NOMO-1 treated with dmso at 0.1 percent for 144 hours (cell line): ENCODE data around the gene PTPRN2.
"Not testable (repeated sequence)": the region's sequence is repeated elsewhere in the genome, so short reads cannot be mapped to it uniquely, and the experiment has no call there.

Experiments used
- DNase-seq: peaks from one replicate; lab custom pipeline; 2025; ENCODE audit not compliant: unreplicated experiment; lab: John Stamatoyannopoulos, UW

PTPRN2 gene

DNA sequence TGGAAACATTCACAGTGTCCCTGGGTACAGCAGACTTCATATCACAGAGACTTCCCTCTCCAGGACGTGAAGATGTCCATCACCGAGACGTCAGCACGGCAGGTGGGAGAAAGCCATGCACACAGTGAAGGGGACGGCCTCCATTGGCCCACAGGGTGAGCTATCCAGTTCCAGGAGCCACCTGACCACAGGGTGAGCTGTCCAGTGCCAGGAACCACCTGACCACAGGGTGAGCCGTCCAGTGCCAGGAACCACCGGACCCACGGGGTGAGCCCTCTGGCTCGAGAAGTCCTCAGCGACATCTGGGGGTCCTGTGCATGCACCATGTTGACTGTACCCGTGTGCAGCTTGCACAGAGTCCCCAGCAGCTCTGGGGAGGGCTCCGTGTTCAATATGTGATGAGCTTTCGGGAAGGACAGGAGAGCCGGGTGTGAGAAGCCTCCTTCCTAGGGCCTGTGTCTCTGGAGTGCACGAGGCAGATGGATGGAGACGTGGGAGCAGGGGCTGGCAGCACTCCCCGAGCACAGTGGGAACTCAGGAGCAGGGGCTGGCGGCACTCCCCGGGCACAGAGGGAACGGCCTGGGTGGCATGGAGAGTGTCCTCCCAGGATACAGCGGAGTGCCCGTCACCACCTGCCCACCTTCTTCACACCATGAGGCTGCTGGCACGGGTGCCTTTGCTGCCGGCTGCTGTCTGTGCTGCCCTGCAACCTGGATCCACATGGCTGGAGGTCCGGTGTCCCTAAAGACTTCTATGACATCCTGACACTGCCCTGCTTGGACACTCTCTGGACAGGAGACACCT lies 634.6 kb downstream of the PTPRN2 start:
- DNase-seq, result no peak

DNA sequence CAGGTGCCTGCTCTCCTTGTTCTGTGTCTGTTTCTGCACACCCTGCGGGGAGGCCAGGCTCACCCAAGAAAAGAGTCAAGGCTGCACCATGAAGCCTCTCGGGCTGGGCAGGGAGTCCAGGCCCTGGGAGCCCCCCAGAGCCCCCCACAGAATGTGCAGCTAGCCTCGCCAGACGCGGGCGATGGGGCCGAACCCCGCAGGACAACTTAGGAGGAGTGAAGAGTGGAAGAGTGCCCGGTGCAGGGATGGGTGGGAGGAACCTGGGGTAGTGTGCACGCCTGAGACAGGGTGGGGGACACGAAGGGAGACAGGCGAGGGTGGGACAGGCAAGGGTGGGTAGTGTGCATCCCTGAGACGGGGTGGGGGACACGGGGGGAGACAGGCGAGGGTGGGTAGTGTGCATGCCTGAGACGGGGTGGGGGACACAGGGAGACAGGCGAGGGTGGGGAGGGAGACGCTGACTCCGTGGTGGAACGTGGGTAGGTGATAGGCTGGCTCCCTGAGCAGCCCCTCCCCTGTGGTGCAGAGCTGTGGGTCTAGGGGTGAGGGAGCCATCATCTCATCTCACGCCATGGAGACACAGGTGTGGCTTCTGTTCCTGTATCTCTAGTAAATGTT lies 635.5 kb downstream of the PTPRN2 start:
- no peak for DNase-seq

DNA sequence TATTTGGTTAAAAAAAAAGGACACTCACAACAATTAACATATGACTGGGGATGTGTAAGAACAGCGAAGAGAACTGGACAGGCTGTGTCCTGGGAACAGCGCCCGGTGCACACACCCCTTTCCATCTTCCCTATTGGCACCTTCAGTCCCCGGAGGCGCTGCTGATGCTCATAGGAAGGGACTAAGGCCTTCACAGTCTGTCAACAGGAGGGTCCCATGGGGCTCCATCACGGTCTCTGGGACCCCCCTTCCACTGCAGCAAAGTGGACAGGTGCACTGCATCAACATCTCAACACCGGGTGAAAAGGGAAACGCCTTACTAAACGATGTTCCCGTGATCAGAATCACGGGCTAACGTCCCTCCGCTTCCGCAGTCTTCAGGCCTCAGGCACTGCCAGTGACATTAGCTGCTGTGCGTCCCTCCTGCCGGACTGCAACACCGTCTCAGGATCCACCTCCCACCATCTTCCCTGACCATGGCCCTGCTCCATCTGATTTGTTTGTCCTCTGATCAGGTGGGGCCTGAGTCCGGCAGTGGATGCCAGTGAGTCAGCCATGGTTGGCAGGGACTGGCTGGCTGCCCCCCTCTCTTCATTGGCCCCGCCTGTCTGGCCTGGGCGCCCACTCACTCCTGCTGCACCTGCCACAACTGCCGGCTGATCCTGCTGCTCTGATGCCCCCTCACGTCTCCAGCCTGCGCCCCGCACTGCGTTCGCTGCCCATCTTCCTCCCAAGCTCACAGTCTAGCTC lies 636.1 kb downstream of the PTPRN2 start:
- no peak for DNase-seq

DNA sequence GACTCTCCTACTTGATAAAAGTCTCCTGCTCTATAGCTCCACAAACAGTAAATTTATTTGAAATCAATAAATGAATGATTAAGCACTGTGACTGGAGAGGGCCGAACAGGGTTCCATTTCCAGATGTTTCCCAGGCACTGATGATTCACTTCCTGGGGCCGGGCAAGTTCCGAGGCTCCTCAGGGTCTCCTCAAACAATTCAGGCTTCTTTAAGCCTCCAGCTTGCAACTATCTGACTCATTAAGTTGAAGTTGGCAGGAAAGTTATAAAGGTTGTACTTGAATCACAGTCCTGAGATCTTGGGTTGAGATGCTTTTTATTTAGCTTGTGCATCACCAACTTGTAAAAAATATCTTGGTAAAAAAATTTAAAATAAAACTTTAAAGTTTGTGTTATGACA lies 637.9 kb downstream of the PTPRN2 start:
- no peak for DNase-seq

DNA sequence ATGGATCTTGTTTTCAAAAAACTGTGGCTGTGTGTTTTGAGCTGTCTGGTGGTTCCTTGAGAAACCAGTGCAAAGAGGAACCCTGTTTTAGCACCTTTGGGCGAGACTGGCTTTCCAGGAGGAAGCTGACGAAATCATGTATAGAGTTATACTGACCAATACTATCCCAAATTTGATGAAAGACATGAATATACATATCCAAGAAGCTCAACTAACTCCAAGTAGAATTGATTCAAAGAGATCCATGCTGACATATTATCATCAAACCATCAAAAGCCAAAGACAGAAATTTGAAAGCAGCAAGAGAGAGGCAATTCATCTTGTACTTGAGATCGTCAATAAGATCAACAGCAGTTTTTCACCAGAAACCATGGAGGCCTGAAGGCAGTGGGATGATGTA lies 640.1 kb downstream of the PTPRN2 start:
- no peak for DNase-seq

DNA sequence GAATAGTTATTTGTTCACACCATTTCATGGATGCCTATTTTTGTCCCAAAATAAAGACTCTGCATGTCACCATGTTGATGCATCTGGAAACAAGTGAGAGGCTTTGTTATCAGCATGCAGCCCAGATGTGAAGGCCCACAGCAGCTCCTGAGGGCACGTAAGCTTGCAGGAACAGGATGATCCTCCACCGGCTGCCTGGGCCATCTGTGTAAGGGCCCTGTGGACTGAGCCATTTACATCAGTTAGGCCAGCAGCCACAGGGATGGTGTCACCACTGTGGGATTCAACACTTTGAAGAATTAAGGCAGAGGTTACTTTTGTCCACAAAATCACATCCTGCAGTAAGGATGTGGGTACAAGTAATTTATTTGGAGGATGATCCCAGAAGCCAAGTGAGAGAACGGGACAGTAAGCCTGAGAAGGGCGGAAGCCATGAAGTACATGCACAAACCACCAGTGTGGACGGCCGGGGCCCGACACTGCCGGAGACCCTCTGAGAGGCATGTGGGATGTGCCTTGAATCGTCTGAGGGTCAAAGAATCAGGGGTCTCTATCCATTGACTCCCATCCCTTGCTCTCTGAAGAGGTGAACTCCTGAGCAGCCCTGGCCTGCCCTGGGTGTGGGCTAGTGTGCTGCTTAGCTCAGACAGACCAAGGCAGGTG lies 641.1 kb downstream of the PTPRN2 start:
- no peak for DNase-seq

DNA sequence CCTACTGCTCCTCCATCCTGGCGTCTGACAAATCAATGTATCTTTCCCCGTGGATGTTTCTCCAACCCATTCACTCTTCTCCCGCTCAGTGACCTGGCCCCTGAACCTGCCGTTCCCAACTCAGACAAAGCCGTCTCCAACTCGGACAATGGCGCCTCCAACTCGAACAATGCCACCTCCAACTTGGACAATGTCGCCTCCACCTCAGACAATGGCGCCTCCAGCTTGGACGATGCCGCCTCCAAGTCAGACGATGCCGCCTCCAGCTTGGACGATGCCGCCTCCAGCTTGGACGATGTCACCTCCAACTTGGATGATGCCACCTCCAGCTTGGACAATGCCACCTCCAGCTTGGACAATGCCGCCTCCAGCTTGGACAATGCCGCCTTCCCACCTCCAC lies 642.2 kb downstream of the PTPRN2 start:
- no peak for DNase-seq

DNA sequence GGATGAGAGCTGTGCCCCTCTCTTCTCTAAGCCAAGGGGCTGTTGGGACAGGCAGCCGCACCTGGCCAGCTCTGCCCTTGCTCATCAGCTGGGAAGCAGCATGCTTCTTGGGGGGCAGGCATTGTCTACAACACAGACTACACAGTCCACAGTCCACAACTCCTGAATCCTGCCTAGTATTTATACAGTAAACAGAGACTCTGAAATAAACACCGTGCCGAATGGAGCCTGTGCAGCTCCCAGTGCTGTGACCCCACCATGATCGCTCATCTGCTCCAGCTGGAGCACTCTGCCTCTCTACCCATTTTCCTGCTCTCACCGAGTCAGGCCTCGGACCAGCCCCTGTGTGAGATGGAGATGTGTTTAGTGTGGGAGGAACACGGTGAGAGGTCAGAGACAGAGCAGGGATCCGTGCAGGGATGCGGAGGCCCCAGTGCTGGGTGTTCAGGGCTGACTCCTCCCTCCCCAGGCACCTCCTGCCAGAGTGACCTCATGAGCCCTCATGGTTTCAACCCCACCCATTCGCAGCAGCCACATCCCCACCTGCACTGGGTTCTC lies 642.8 kb downstream of the PTPRN2 start:
- no peak for DNase-seq

DNA sequence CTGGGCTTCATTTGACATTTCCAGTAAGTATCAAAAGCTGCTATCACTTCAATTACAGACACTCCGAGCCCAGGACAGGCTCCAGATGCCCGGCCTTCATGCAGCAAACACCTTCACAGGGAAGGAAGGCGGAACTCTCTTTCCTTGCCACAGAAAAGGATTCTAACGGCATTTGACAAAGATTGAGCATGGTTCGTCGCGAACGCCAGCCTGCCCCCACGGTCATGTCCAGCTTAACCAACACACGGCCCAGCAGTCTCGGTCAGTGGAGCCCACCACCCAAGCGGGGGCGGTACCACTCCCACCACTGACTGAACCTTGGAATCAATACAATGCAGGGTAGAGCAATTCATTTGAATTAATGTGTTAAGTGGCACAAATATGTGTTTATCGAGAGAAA lies 643.6 kb downstream of the PTPRN2 start:
- no peak for DNase-seq

DNA sequence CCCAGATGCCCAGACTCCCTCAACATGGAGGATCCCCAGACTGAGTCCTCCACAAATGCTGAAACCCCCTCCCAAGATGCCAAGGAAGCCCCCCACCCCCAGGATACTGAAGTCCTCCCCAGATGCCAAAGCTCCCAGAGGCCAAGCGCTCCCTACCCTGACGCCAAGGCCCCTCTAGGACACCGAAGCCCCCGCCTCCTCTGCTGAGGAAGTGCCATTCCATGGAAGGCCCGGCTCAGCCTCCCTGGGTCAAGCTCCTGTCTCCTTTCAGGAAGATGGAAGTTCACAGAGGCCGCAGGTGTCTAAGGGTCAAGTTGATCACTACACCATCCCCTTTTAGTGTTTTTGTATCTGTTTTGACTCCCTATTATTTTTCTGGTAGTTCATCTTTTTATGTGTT lies 644.1 kb downstream of the PTPRN2 start:
- DNase-seq, result no peak

DNA sequence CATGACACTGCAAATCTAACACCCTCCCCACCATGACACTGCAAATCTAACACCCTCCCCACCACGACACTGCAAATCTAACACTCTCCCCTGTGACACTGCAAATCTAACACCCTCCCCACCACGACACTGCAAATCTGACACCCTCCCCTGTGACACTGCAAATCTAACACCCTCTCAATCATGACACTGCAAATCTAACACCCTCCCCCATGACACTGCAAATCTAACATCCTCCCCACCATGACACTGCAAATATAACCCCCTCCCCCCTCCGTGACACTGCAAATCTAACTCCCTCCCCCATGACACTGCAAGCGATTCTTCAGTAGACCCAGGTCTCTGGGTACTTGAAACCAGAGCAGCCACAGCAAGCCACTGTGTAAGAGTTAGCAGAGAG lies 646.4 kb downstream of the PTPRN2 start:
- DNase-seq, result no peak

DNA sequence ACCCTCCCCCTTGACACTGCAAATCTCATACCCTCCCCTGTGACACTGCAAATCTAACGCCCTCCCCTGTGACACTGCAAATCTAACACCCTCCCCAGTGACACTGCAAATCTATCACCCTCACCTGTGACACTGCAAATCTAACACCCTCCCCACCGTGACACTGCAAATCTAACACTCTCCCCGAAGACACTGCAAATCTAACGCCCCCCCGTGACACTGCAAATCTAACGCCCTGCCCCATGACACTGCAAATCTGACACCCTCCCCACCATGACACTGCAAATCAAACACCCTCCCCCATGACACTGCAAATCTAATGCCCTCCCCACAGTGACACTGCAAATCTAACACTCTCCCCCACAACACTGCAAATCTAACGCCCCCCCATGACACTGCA lies 647.1 kb downstream of the PTPRN2 start:
- DNase-seq, result no peak

DNA sequence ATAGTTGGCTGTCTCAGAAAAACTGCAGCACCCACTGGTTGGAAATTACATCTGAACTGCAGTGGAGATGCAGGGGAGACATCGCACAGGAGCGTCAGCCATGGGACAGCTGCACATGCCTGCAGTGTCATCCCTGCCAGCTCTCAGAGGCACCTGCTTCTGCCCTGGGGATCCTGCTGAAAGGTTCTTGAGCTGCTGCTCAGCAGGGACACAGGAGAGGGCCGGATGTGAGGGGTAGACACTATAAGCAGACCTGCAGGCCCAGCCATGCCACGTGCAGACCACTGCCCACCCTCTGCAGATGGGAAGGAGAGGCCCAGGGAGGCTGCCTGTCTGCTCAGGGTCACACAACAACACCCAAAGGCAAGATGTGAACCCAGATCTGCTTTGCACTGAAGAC lies 649.4 kb downstream of the PTPRN2 start:
- no peak for DNase-seq

DNA sequence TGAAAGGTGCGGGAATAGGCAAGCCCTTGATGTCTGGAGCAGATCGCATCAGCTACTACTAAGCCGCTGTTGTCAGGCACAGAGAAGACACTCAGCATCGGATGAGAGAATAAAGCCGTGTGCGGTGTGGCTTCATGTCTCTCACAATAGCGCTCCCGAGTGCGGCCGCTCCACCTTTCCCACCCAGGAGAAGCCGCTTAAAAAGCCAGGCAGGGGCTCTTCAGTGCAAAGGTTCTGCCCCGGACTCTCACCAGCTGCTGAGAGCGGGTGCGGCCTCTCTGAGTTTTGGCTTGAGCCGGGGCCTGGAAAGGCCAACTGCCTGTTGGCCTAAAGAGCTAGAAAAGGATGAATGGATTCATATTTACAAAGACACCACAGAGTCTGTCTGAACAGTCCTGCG lies 650.2 kb downstream of the PTPRN2 start:
- no peak for DNase-seq

DNA sequence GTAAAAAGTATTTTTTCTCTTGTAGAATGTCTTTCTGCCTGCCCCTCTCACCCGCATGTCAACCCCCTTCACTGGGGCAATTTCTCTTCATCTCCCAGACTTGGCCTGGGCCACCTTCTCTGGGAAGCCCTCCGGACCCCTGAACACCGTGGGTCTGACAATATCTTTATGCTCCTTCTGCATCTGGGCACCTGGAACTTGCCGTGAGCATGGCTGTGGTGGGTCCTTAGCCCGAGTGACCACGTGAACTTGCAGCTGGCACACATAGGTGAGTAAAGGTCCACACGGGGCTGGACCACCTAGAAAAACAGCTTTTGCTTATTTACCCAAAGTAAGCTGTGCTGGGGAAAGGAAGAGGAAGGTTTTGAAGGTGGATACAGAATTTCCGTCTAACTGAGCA lies 650.6 kb downstream of the PTPRN2 start:
- DNase-seq, result no peak

DNA sequence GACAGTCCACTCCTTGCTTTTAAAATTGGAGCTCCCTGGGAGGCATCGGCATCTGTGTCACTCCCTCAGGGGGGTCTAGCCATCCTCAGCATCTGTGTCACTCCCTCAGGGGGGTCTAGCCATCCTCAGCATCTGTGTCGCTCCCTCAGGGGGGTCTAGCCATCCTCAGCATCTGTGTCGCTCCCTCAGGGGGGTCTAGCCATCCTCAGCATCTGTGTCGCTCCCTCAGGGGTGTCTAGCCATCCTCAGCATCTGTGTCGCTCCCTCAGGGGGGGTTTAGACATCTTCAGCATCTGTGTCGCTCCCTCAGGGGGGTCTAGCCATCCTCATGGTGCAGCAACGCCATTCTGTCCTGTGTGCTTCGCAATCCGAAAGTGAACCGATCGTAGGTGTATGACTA lies 651.9 kb downstream of the PTPRN2 start:
- not testable (repeated sequence) for DNase-seq

DNA sequence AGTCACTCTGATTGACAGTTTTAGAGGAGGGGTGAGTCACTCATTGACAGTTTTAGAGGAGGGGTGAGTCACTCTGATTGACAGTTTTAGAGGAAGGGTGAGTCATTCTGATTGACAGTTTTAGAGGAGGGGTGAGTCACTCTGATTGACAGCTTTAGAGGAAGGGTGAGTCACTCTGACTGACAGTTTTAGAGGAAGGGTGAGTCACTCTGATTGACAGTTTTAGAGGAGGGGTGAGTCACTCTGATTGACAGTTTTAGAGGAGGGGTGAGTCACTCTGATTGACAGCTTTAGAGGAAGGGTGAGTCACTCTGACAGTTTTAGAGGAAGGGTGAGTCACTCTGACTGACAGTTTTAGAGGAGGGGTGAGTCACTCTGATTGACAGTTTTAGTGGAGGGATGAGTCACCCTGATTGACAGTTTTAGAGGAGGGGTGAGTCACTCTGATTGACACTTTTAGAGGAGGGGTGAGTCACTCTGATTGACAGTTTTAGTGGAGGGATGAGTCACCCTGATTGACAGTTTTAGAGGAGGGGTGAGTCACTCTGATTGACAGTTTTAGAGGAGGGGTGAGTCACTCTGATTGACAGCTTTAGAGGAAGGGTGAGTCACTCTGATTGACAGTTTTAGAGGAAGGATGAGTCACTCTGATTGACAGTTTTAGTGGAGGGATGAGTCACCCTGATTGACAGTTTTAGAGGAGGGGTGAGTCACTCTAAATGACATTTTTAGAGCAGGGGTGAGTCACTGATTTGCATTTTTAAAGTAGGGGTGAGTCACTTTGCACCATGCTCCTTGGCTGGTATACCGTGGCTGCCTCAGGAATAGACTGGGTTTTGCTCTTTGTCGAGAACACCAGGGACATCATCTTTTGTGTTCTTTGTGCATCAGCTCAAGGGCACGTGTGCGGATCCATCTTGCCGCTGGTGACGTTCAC lies 654.1 kb downstream of the PTPRN2 start:
- not testable (repeated sequence) for DNase-seq

DNA sequence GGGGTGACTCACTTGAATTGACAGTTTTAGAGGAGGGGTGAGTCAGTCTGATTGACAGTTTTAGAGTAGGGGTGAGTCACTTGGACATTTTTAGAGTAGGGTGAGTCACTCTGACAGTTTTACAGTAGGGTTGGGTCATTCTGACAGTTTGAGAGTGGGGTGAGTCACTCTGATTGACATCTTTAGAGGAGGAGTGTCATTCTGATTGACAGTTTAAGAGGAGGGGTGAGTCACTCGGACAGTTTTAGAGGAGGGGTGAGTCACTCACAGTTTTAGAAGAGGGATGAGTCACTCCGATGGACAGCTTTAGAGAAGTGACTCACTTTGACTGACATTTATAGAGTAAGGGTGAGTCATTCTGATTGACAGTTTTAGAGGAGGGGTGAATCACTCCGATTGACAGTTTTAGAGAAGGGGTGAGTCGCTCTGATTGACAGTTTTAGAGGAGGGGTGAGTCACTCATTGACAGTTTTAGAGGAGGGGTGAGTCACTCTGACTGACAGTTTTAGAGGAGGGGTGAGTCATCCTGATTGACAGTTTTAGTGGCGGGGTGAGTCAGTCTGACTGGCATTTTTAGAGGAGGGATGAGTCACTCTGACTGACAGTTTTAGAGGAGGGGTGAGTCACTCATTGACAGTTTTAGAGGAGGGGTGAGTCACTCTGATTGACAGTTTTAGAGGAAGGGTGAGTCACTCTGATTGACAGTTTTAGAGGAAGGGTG lies 655.0 kb downstream of the PTPRN2 start:
- no peak for DNase-seq

DNA sequence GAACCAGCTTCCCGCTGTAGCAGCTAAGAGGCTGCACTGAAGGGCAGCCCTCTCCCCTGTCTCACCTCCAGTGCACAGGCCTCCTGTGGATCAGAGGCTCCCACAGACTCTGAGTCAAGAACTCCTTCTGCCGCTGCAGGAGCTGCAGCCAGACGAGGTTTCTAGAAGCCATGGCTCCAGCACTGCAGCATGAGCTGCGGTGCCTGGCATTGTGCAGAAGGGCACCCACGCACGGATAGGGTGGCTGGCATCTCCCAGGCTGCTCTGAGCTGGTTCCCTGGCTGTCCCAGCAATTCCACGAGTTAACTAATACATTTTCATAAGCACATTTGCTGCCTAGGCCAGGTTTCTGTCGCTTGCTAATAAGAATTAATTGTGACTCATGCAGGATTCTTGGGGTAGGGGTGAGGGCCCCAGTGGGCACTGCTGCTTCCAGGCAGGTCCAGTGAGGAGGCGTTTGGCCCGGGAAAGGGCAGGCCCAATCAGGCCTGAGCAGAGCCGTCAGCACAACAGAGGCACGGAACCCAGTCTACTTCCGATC lies 656.6 kb downstream of the PTPRN2 start:
- DNase-seq, result no peak
